Measurements from ENCODE around the gene HSPA12A.

Gene HSPA12A

GRCh38 chr10:116632596-116633215, 109.7 kb downstream of the HSPA12A start:
- Histone ChIP-seq H3K18ac (ENCODE audit: low read length) (no peak overlapping the region), H3K79me1 (ENCODE audit: low read length) (no peaks in the 10 kb centered on the region), H4K91ac (ENCODE audit: low read depth, low read length) (no peak overlapping the region), H2AK5ac (ENCODE audit: low read length) (no peak overlapping the region), H3K23ac (ENCODE audit: low read length) (no peak overlapping the region), H3K4ac (ENCODE audit: low read depth, low read length) (no peak overlapping the region), H3K4me2 (ENCODE audit: low read length) (no peak overlapping the region), H3K9me3 (ENCODE audit: insufficient read depth, low read depth, low read length) (no peaks in the 10 kb centered on the region), H2AFZ (ENCODE audit: insufficient read depth, low read length, poor library complexity) (no peak overlapping the region), H4K8ac (ENCODE audit: low read depth, low read length) (no peak overlapping the region), H3K36me3 (ENCODE audit: control insufficient read depth in 1 of 2, insufficient read depth in 2 of 2, low read length in 2 of 2) (no peaks in the 10 kb centered on the region), H2BK120ac (ENCODE audit: insufficient read depth, low read length, poor library complexity) (no peak overlapping the region), H2BK12ac (ENCODE audit: low read length) (no peak overlapping the region), H2BK5ac (ENCODE audit: low read depth, low read length, poor library complexity) (no peak overlapping the region), H3K9ac (ENCODE audit: low read length) (no peak overlapping the region), H3K79me2 (ENCODE audit: control insufficient read depth, insufficient read depth, low read length, poor library complexity) (no peaks in the 10 kb centered on the region), H4K12ac (ENCODE audit: low read depth, low read length) (no peak overlapping the region), H3K27me3 (ENCODE audit: insufficient read depth, low read length) (no peaks in the 10 kb centered on the region), H3K4me3 (ENCODE audit: low read depth, low read length) (no peak overlapping the region), H3K4me1 (ENCODE audit: control insufficient read depth in 1 of 2, insufficient read depth in 2 of 2, low read length in 2 of 2) (no peaks in the 10 kb centered on the region), H3K27ac (ENCODE audit: low read depth, low read length) (no peak overlapping the region), H3K14ac (ENCODE audit: low read length) (no peak overlapping the region)
- WGBS (ENCODE audit: extremely low coverage, insufficient coverage, insufficient read length): no CpG with 5 or more reads among the region's 17 CpGs
- no peak for DNase-seq

GRCh38 chr10:116631871-116632295, 110.5 kb downstream of the HSPA12A start:
- Histone ChIP-seq H3K4me3 (ENCODE audit: low read depth, low read length) (no peak overlapping the region), H4K8ac (ENCODE audit: low read depth, low read length) (no peak overlapping the region), H3K4me1 (ENCODE audit: control insufficient read depth in 1 of 2, insufficient read depth in 2 of 2, low read length in 2 of 2) (peaks cover 0 to 3% of the 10 kb centered on the region in 2 experiments), H3K9ac (ENCODE audit: low read length) (no peak overlapping the region), H3K36me3 (ENCODE audit: control insufficient read depth in 1 of 2, insufficient read depth in 2 of 2, low read length in 2 of 2) (no peaks in the 10 kb centered on the region), H3K23ac (ENCODE audit: low read length) (no peak overlapping the region), H3K4ac (ENCODE audit: low read depth, low read length) (no peak overlapping the region), H4K91ac (ENCODE audit: low read depth, low read length) (no peak overlapping the region), H2AFZ (ENCODE audit: insufficient read depth, low read length, poor library complexity) (no peak overlapping the region), H2BK12ac (ENCODE audit: low read length) (no peak overlapping the region), H3K14ac (ENCODE audit: low read length) (no peak overlapping the region), H4K12ac (ENCODE audit: low read depth, low read length) (no peak overlapping the region), H2BK5ac (ENCODE audit: low read depth, low read length, poor library complexity) (no peak overlapping the region), H3K9me3 (ENCODE audit: insufficient read depth, low read depth, low read length) (no peaks in the 10 kb centered on the region), H2AK5ac (ENCODE audit: low read length) (no peak overlapping the region), H2BK120ac (ENCODE audit: insufficient read depth, low read length, poor library complexity) (no peak overlapping the region), H3K27me3 (ENCODE audit: insufficient read depth, low read length) (no peaks in the 10 kb centered on the region), H3K18ac (ENCODE audit: low read length) (no peak overlapping the region), H3K79me2 (ENCODE audit: control insufficient read depth, insufficient read depth, low read length, poor library complexity) (no peaks in the 10 kb centered on the region), H3K4me2 (ENCODE audit: low read length) (no peak overlapping the region), H3K79me1 (ENCODE audit: low read length) (no peaks in the 10 kb centered on the region), H3K27ac (ENCODE audit: low read depth, low read length) (no peak overlapping the region)
- DNase-seq: no peak
- no CpG with 5 or more reads among the region's 6 CpGs for WGBS (ENCODE audit: extremely low coverage, insufficient coverage, insufficient read length)

- H3K23ac ChIP-seq (ENCODE audit: low read length): no peak overlapping the region
- H4K8ac ChIP-seq (ENCODE audit: low read depth, low read length): no peak overlapping the region
- H3K79me2 ChIP-seq (ENCODE audit: control insufficient read depth, insufficient read depth, low read length, poor library complexity): no peaks in the 10 kb centered on the region
- no peak overlapping the region for H3K4ac ChIP-seq (ENCODE audit: low read depth, low read length)
- no peak overlapping the region for H4K91ac ChIP-seq (ENCODE audit: low read depth, low read length)
- WGBS (ENCODE audit: extremely low coverage, insufficient coverage, insufficient read length): no CpG with 5 or more reads among the region's 2 CpGs
- DNase-seq: no peak
- H3K36me3 ChIP-seq (ENCODE audit: control insufficient read depth in 1 of 2, insufficient read depth in 2 of 2, low read length in 2 of 2): no peaks in the 10 kb centered on the region
- H2AK5ac ChIP-seq (ENCODE audit: low read length): no peak overlapping the region
- no peak overlapping the region for H4K12ac ChIP-seq (ENCODE audit: low read depth, low read length)
- H3K18ac ChIP-seq (ENCODE audit: low read length): no peak overlapping the region
- H3K27ac ChIP-seq (ENCODE audit: low read depth, low read length): no peak overlapping the region
- no peak overlapping the region for H2BK120ac ChIP-seq (ENCODE audit: insufficient read depth, low read length, poor library complexity)
- no peaks in the 10 kb centered on the region for H3K27me3 ChIP-seq (ENCODE audit: insufficient read depth, low read length)
- H2AFZ ChIP-seq (ENCODE audit: insufficient read depth, low read length, poor library complexity): no peak overlapping the region
- no peak overlapping the region for H2BK5ac ChIP-seq (ENCODE audit: low read depth, low read length, poor library complexity)
- no peak overlapping the region for H3K9ac ChIP-seq (ENCODE audit: low read length)
- H3K4me3 ChIP-seq (ENCODE audit: low read depth, low read length): no peak overlapping the region
- no peaks in the 10 kb centered on the region for H3K9me3 ChIP-seq (ENCODE audit: insufficient read depth, low read depth, low read length)
- H3K79me1 ChIP-seq (ENCODE audit: low read length): no peaks in the 10 kb centered on the region
- H2BK12ac ChIP-seq (ENCODE audit: low read length): no peak overlapping the region
- peaks cover 0 to 3% of the 10 kb centered on the region in 2 experiments for H3K4me1 ChIP-seq (ENCODE audit: control insufficient read depth in 1 of 2, insufficient read depth in 2 of 2, low read length in 2 of 2)
- no peak overlapping the region for H3K4me2 ChIP-seq (ENCODE audit: low read length)
- H3K14ac ChIP-seq (ENCODE audit: low read length): no peak overlapping the region
Observed at GRCh38 chr10:116630020-116630419, 112.3 kb downstream of the HSPA12A start.

- Histone ChIP-seq H3K4me2 (ENCODE audit: low read length) (no peak overlapping the region), H3K4me1 (ENCODE audit: control insufficient read depth in 1 of 2, insufficient read depth in 2 of 2, low read length in 2 of 2) (peaks cover 0 to 3% of the 10 kb centered on the region in 2 experiments), H4K91ac (ENCODE audit: low read depth, low read length) (no peak overlapping the region), H3K4me3 (ENCODE audit: low read depth, low read length) (no peak overlapping the region), H4K8ac (ENCODE audit: low read depth, low read length) (no peak overlapping the region), H3K27me3 (ENCODE audit: insufficient read depth, low read length) (no peaks in the 10 kb centered on the region), H3K36me3 (ENCODE audit: control insufficient read depth in 1 of 2, insufficient read depth in 2 of 2, low read length in 2 of 2) (no peaks in the 10 kb centered on the region), H3K27ac (ENCODE audit: low read depth, low read length) (no peak overlapping the region), H2AFZ (ENCODE audit: insufficient read depth, low read length, poor library complexity) (no peak overlapping the region), H3K79me2 (ENCODE audit: control insufficient read depth, insufficient read depth, low read length, poor library complexity) (no peaks in the 10 kb centered on the region), H3K14ac (ENCODE audit: low read length) (no peak overlapping the region), H3K9ac (ENCODE audit: low read length) (no peak overlapping the region), H3K9me3 (ENCODE audit: insufficient read depth, low read depth, low read length) (no peaks in the 10 kb centered on the region), H2AK5ac (ENCODE audit: low read length) (no peak overlapping the region), H3K23ac (ENCODE audit: low read length) (no peak overlapping the region), H2BK120ac (ENCODE audit: insufficient read depth, low read length, poor library complexity) (no peak overlapping the region), H3K18ac (ENCODE audit: low read length) (no peak overlapping the region), H4K12ac (ENCODE audit: low read depth, low read length) (no peak overlapping the region), H2BK12ac (ENCODE audit: low read length) (no peak overlapping the region), H2BK5ac (ENCODE audit: low read depth, low read length, poor library complexity) (no peak overlapping the region), H3K4ac (ENCODE audit: low read depth, low read length) (no peak overlapping the region), H3K79me1 (ENCODE audit: low read length) (no peaks in the 10 kb centered on the region)
- DNase-seq: no peak
- no CpG with 5 or more reads among the region's 4 CpGs for WGBS (ENCODE audit: extremely low coverage, insufficient coverage, insufficient read length)
Observed at GRCh38 chr10:116629340-116629739, 113.0 kb downstream of the HSPA12A start.
